ENCODE results near the gene CDYL.
A peak's percentile ranks its signal among the peaks of the same experiment; 100 is the strongest.
"Not testable (repeated sequence)": the region's sequence is repeated elsewhere in the genome, so short reads cannot be mapped to it uniquely, and the experiment has no call there.

Gene CDYL

GRCh38 chr6:4805553-4806336 is 29.5 kb downstream of the CDYL start:
- peak; percentile 7 for DNase-seq

GRCh38 chr6:4806337-4806725 is 30.1 kb downstream of the CDYL start:
- no peak for DNase-seq

GRCh38 chr6:4806791-4807190 is 30.6 kb downstream of the CDYL start:
- DNase-seq = no peak

- no peak for DNase-seq
Observed at GRCh38 chr6:4808396-4808795, 32.2 kb downstream of the CDYL start.

- no peak for DNase-seq
Observed at GRCh38 chr6:4809999-4810918, 34.1 kb downstream of the CDYL start.

- DNase-seq = no peak
Observed at GRCh38 chr6:4812068-4812467, 35.9 kb downstream of the CDYL start.

GRCh38 chr6:4813055-4813454 is 36.9 kb downstream of the CDYL start:
- DNase-seq = no peak

GRCh38 chr6:4814212-4814611 is 38.0 kb downstream of the CDYL start:
- no peak for DNase-seq

GRCh38 chr6:4814987-4815386 is 38.8 kb downstream of the CDYL start:
- DNase-seq = no peak

GRCh38 chr6:4815584-4815983 is 39.4 kb downstream of the CDYL start:
- no peak for DNase-seq

- no peak for DNase-seq
Observed at GRCh38 chr6:4816904-4817303, 40.7 kb downstream of the CDYL start.

- DNase-seq = no peak
Observed at GRCh38 chr6:4817551-4817950, 41.3 kb downstream of the CDYL start.

GRCh38 chr6:4818272-4818938 is 42.2 kb downstream of the CDYL start:
- DNase-seq = no peak

- no peak for DNase-seq
Observed at GRCh38 chr6:4819706-4820283, 43.6 kb downstream of the CDYL start.

- no peak for DNase-seq
Observed at GRCh38 chr6:4820704-4821276, 44.6 kb downstream of the CDYL start.

GRCh38 chr6:4822476-4822875 is 46.3 kb downstream of the CDYL start:
- DNase-seq = no peak

GRCh38 chr6:4828187-4828698 is 52.0 kb downstream of the CDYL start:
- DNase-seq = no peak

GRCh38 chr6:4829089-4829488 is 52.9 kb downstream of the CDYL start:
- no peak for DNase-seq

GRCh38 chr6:4835540-4835939 is 59.3 kb downstream of the CDYL start:
- DNase-seq = not testable (repeated sequence)

GRCh38 chr6:4840169-4840568 is 64.0 kb downstream of the CDYL start:
- no peak for DNase-seq

GRCh38 chr6:4844108-4844507 is 67.9 kb downstream of the CDYL start:
- no peak for DNase-seq

- no peak for DNase-seq
Observed at GRCh38 chr6:4846387-4846786, 70.2 kb downstream of the CDYL start.
